HG03060 (cell line): ENCODE data around the gene ERO1B.
"Not testable (repeated sequence)": the region's sequence is repeated elsewhere in the genome, so short reads cannot be mapped to it uniquely, and the experiment has no call there.

ENCODE experiments used
- ATAC-seq: cut with Tn5 transposase; IDR thresholded peaks from one replicate; pipeline ENCODE4 v1.9.1; 2021; ENCODE audit warnings: low read depth, moderate number of reproducible peaks; ENCODE audit not compliant: unreplicated experiment

ERO1B gene, protein sequence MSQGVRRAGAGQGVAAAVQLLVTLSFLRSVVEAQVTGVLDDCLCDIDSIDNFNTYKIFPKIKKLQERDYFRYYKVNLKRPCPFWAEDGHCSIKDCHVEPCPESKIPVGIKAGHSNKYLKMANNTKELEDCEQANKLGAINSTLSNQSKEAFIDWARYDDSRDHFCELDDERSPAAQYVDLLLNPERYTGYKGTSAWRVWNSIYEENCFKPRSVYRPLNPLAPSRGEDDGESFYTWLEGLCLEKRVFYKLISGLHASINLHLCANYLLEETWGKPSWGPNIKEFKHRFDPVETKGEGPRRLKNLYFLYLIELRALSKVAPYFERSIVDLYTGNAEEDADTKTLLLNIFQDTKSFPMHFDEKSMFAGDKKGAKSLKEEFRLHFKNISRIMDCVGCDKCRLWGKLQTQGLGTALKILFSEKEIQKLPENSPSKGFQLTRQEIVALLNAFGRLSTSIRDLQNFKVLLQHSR

DNA sequence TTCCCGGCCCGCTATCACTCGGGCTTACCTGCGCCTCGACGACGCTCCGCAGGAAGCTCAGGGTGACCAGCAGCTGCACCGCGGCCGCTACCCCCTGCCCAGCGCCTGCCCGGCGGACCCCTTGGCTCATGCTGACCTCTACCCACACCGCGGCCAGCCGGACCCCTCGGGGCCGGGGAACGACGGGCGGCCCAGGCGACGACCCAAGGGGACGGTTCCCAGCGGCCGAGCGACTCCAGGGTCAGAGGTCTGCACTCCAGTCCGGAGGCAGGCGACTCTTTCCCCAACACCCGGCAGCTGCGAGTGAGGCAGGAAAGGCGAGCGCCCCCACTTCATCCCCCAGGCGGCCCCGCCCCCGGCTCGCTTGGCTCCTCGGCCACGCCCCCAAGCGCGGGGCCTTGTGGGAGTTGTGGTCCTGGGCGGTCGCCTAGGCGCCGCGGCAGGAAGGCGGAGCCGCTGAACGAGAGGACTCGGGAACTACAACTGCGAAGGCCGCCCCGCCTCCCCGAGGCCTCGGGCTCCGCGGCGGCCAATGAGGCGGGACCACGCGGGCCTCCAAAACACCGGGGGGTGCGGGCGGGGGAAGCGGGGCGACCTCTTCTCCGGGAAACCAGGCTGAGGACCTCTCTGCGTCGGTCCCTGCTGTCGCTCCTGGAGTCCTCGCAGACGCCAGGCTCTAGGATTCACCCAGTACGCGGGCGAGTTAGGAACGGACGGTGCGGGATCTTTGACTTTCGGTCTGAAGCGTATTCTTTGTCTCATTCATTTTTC lies at the start of gene ERO1B:
ERO1B (minus strand) TSS at position 305 of the 771 bp plus-strand sequence; CDS start at position 130, 175 bp downstream.
- peak; percentile 48 for ATAC-seq

DNA sequence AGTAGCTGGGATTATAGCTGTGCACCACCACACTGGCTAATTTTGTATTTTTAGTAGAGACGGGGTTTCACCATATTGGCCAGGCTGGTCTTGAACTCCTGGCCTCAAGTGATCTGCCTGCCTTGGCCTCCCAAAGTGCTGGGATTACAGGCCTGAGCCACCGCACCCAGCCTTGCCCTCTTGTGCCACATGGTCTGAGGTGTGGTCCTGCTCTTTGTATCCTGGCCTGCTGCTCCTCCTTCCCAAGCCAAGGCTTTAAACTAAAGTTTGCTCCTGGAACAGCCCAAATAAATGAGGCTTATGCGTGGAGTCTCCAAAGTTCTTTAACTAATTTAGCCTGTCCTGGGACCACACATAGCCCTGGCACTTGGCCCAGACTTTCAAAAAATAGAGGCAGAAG lies 49.7 kb upstream of the ERO1B start:
- not testable (repeated sequence) for ATAC-seq

DNA sequence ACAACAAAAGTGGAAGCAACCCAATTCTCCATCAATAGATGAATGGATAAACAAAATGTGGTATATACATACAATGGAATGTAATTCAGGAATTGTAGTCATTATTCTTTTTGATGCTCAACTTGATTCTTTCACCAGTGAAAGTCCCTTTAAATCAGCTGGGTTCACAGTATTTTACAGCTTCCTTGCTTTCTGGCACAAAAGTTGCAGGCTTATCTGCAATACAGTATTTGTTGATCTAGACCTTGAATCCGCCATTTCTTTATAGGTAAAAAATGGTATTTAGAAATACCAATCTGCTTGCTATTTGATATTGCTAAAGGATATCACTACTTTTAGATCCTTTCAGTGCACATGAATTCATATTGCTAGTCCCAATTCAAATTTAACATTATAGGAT lies 44.7 kb upstream of the ERO1B start:
- no peak for ATAC-seq

DNA sequence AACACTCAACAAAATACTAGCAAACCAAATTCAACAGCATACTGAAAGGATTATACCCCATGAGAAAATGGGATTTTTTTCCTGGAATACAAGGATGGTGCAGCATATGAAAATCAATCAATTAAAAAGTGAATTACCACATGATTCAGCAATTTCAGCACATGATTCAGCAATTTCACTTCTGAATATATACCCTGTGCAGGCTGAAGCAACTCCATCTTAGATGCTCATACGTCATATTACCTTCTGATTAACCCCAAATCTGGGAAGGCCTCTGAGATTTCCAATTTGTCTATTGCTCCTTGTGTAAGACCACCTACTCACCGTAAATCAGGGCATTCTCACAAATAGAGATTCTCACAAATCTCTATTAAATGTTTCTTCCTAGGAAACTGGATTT lies 43.8 kb upstream of the ERO1B start:
- ATAC-seq, result no peak

DNA sequence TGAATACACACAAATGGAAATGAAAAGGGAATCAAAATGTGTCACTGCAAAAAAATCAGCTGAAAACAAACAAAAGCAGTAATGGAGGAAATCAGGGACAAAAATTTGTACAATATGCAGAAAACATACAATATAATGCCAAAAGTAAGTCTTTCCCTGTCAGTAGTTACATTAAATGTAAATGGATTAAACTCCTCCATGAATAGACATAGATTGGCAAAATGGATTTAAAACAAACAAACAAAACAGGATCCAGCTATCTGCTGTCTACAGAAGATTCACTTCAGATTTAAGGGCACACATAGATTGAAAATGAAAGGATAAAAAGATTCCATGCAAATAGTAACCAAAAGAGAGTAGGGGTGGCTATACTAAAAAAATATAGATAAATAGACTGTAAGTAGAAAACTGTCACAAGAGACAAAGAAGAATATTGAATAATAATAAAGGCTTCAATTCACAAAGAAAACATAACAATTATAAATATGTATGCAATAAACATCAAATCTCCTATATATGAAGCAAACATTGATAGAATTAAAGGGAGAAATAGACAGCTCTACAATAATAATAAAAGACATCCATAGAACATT lies 42.2 kb upstream of the ERO1B start:
- no peak for ATAC-seq

DNA sequence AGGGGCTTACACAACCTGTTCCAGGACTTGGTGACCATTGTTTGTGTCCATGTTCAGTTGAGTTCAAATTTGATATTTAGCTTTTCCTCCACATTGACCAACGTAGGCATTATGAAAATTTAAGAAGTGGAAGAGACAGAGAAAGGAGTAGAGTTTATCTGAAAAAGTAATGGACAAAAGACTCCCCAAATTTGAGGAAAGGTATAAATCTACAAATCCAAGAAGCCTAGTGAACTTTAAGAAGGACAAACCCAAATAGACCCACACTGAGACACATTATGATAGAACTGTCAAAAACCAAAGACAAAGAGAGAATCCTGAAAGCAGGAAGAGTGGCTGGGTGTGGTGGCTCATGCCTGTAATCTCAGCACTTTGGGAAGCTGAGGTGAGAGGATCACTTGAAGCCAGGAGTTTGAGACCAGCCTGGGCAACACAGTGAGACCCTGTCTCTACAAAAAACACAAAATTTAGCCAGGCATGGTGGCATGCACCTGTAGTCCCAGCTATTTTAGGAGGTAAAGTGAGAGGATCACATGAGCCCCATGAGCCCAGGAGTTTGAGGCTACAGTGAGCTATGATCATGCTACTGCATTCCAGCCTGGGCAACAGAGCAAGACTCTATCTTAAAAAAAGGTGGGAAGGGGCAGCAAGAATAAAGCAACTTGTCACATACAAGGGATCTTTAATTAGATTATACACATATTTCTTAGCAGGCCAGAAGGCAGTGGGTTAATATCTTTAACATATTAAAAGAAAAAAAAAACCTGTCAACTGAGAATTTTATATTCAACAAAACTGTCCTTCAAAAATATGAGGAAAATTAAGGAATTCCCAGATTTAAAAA lies 41.0 kb upstream of the ERO1B start:
- no peak for ATAC-seq

DNA sequence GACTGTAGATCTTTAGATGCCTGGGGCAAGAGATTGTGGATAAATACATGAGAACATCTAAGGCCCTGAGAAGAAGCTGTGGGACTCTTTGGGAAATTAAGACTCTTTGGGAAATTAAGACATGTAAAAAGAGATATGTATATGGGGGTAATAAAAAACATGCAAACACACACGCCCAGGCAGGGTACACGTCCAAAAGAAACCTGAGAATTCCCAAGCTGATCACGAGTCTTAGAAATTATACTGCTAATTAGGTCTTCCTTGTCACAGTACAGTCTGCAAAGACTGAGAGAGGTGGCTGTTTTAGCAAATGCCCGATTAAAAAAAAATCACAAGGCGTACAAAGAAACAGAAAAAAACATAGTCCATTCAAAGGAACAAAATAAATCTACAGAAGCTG lies 39.3 kb upstream of the ERO1B start:
- ATAC-seq, result no peak

DNA sequence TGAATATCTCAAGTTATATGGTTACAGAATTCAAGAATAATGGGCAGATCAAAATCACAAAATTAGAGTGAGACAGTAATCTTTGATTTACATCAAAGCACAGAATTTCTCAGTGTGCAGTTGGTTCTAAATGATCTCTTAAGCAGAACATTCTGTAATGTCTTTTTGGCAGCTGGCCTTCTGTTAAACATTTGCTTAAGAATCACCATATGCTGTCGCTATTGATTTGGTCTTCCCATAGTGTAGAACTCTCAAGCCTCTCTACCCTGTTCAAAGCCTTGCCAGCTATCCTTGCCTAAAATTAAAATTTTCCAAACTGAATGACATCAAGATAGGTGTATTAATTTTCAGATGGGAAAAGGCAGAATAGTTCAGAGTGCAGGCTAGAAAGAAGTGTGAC lies 38.9 kb upstream of the ERO1B start:
- ATAC-seq, result no peak

DNA sequence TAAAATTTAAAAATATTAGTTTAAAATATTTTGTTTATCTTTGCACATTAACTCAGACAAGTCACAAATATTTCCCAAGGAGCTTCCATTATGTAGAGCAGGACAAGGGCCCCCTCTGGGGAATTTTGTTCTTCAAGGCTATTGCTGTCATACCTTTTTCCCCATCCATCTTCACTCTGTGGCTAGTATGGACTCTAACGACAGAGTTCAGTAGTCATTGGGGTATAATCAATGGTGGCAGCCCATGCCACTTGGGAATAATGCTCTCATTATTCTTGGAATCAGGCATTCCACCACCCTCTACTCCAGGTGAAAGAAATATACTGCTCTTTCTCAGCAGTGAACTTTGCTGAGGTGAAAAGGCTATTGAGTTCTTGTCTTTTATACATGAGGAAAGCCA lies 38.5 kb upstream of the ERO1B start:
- no peak for ATAC-seq

DNA sequence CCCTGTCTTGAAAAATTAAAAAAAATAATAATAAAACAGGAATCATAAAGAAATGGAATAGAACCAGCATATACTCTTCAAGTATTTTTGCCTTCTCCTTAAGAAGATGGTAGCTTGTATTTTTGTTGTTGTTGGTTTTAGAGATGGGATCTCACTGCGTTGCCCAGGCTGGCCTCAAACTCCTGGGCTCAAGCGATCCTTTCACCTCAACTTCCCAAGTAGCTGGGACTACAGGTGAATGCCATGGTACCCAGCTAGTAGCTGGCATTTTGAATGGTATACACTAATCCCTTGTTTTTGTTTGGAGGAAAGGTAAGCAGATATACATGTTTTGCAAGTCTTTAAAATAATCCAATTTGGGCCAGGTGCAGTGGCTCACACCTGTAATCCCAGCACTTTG lies 34.7 kb upstream of the ERO1B start:
- ATAC-seq, result no peak

DNA sequence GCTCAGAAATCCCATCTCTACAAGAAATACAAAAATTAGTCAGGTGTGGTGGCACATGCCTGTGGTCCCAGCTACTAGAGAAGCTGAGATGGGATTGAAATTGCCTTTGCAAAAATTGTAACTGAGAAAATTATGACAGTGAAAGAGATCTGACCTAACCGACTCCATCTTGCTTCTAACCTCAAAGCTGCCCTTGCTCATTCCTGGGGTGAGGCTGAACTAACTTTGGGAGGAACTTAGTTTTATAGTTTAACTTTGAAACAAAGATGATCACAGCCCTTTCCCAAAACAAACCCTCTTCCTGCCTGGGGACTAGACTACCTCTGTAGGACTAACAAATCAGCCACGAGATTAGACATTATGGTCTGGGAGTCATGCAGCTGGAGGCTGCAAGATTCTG lies 33.8 kb upstream of the ERO1B start:
- ATAC-seq, result no peak

DNA sequence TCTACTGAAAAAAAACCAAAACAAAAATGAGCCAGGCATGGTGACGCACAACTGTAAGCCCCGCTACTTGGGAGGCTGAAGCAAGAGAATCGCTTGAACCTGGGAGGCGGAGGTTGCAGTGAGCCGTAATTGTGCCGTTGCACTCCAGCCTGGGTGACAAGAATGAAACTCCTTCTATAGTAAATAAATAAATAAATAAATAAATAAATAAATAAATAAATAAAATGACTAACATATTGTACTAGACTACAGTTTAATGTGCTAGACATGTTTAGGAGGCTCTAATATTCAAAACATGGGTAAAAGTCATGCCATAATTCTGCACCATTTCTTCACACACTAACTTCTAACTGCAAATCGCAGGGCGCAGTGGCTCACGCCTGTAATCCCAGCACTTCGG lies 33.3 kb upstream of the ERO1B start:
- no peak for ATAC-seq

DNA sequence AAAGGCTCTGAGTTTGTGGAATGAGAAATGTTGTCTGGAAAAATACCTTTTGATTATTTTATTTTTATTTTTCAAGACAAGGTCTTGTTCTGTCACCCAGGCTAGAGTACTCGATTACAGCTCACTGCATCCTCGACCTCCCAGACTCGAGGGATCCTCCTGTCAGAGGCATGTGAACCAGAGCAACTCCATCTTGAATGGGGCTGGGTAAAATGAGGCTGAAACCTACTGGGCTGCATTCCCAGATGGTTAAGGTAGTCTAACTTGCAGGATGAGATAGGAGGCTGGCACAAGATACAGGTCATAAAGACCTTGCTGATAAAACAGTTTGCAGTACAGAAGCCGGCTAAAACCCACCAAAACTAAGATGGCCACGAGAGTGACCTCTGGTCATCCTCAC lies 32.3 kb upstream of the ERO1B start:
- ATAC-seq, result not testable (repeated sequence)

DNA sequence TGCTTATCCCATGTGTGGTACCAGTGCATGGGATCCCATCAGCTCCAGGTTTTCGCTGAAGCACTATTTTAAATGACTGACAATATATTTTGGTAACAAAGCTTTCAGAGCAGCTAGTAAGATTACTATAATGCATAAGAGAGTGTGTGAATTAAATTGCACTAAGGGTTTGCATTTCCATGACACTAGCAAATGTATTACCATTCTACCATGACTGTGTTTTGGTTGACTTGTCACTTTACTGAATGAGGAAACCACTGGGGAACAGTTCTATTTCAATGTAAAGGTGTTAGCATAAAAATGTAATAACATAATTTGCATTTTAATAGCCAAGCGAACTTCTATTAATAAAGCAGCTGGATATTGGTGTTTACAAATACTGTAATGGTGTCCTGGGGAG lies 31.7 kb upstream of the ERO1B start:
- ATAC-seq, result no peak

DNA sequence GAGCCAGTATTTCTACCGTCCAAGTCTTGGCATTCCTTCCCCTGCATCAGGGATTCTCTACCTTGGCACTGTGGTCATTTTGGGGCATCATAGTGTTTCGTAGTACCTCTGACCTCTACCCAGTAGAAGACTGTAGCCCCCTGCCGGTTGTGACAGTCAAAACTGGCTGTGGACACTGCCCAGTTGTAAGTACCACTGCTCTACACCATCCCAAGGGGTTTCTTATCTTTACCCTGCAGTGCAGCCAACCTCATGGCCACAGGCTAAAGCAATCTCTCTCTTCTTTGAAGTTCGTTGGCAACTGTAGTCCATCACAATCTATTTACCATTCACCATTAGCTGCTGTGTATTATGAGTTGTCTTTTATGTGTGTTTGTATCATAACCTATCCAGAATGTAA lies 29.3 kb upstream of the ERO1B start:
- ATAC-seq, result no peak

DNA sequence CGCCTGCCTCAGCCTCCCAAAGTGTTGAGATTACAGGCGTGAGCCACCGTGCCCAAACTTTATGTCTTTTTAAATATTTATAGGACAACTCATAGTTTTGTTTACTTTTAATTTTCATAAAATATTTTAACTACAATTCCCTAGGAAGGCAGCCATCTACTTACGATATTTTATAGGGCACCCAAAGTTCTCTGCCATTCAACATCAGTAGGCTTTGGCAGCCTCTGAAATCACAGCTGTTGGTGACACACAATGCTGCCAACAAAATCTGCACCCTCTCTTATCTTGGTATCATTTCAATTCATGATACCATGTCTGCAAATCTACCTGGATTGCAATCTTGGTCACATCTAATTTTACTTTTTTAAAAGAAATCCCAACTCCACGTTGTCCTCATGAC lies 27.1 kb upstream of the ERO1B start:
- ATAC-seq, result no peak

DNA sequence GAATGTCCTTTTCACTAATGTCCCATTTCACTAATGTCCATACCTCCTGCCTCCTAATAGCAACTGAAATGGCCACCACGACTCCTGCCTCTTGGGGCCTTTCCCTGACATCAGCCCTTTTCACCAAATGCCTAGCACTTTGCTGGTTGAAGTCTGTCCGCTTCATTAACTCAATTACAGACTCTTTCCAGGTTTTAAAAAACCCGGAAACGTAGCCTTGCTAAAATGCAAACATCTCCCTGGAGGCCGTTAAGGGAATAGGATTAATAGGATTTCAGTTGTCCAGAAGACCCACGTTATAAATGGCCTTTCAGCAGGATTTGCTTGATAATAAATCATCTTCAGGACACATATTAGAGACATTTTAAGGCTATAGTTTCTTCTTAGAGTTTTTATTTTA lies 25.7 kb upstream of the ERO1B start:
- no peak for ATAC-seq

DNA sequence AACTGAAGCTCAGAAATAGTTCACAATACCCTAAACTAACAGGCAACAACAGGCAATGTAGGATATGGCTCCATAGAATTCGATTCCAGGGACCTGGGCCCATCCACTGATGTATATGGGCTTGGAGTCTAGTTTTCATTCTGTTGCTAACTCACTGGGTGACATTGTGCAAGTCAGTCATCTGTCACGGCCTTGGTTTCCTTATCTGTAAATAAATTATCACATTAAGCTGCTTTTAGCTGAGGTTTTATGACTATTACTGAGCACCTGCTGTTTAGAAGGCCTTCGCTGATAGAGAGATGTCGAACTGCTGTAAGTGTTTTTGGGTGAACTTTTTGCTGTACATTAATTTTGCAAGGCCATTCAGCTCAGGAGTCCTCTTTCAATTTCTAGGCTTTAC lies 22.9 kb upstream of the ERO1B start:
- ATAC-seq, result no peak

DNA sequence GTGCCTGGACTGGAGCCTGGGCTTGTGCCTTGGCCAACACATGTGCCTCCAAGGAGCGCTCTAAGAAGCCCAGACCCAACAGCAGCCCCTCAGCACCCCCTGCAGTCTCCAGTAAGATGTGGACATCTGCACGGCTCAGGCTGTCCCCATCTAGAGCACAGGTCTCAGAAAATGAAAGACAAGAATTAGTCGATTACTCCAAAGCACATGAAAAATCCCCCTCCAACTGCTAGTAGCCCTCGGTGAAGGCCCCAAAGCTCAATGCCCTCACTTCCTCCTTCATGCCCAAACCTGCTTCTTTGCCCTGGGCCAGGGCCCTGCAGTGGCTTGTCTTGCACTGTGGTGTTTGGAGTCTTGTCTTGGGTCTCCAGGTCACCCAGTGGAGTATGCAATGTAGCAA lies 21.9 kb upstream of the ERO1B start:
- no peak for ATAC-seq

DNA sequence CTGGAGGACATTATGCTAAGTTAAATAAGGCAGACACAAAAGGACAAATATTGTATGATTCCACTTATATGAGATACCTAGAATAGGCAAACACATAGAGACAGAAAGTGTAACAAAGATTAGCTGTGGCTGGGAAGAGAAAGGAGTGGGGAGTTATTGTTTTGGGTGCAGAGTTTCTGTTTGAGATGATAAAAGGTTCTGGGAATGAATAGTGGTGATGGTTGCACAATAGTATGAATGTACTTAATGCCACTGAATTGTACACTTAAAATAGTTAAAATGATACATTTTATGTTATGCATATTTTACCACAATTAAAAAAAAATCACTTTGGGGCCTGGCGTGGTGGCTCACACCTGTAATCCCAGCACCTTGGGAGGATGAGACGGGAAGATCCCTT lies 21.2 kb upstream of the ERO1B start:
- ATAC-seq, result no peak

DNA sequence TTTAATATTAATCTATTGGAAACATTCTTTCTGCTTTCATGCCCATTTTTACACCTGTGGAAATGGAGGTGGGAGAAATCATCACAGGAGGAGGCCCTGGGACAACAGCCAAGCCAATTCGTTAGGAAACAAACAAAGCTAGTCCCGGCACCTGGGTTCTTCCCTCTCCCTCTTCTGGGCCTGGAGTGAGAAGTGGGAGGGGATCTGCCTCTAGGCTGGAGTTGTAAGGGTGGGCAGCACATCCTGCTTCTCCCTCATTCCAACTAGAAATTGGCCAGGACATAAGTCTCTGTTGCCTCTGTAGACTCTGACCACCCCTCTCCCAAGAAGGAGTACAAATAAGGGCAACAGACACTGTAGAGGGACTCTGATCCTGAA lies 20.2 kb upstream of the ERO1B start:
- no peak for ATAC-seq
